Endothelial cell of umbilical vein (primary cell): Measurements from ENCODE around the gene PHKG1. TPM values are rescaled to one million over a fixed set of nuclear protein-coding genes. Genes with fewer than 3 reads are reported as not detected.
"Not testable (repeated sequence)": the region's sequence is repeated elsewhere in the genome, so short reads cannot be mapped to it uniquely, and the experiment has no call there.

Source experiments
- BruUV-seq: library from RNA; stranded (reverse); fragments of 400-500 nt; replicated peaks from 2 replicates; lab custom pipeline; 2021; lab: Mats Ljungman, UMichigan
- CTCF ChIA-PET: fragments of 300-600, 350-600 bp; sonication (Branson Sonifier 250); formaldehyde crosslinking; loops from one replicate; lab custom pipeline; 2021; ENCODE audit warnings: antibody characterized with exemption, inconsistent platforms; lab: Charles Lee
- POLR2A ChIA-PET: fragments of 300-600, 350-600 bp; sonication (Branson Sonifier 250); formaldehyde crosslinking; loops from one replicate; lab custom pipeline; 2021; ENCODE audit warnings: antibody characterized with exemption, inconsistent platforms; lab: Charles Lee
- DNase-seq: peaks from one replicate; pipeline ENCODE4 v3.0.0-alpha.2; 2011; ENCODE audit warnings: low read depth, low spot score
- FAIRE-seq: peaks from 2 replicates; lab custom pipeline; 2011; peaks lifted over from hg19 to GRCh38; lab: Jason Lieb, UNC
- H2AFZ ChIP-seq: 2 replicates; pipeline ENCODE4 v1.6.0; 2012; ENCODE audit warnings: low read depth, low read length, control low read depth, inconsistent platforms
- H3K27ac ChIP-seq: 2 replicates; pipeline ENCODE4 v1.5.1; 2011; ENCODE audit warnings: low read depth, mild to moderate bottlenecking, control low read depth, low read length, moderate library complexity; ENCODE audit not compliant: insufficient read depth
- H3K27me3 ChIP-seq, 2 experiments: 2 replicates each; pipeline versions ENCODE4 v1.6.0 to v1.6.1; 2011; ENCODE audit warnings: low read length in 2 of 2, mixed read lengths in 1 of 2; ENCODE audit not compliant: control insufficient read depth in 2 of 2, insufficient read depth in 2 of 2
- H3K36me3 ChIP-seq, 2 experiments: 2 replicates in 1 of 2; 3 replicates in 1 of 2; pipeline ENCODE4 v1.5.1; 2011; ENCODE audit warnings: low read length in 2 of 2, mild to moderate bottlenecking in 1 of 2, moderate library complexity in 1 of 2; ENCODE audit not compliant: control insufficient read depth in 2 of 2, insufficient read depth in 2 of 2; ENCODE audit errors: extremely low read depth in 1 of 2
- H3K4me1 ChIP-seq: 3 replicates; pipeline ENCODE4 v1.5.1; 2011; ENCODE audit warnings: mild to moderate bottlenecking, low read length; ENCODE audit not compliant: control insufficient read depth, insufficient read depth; ENCODE audit errors: extremely low read depth
- H3K4me2 ChIP-seq: 2 replicates; pipeline ENCODE4 v1.6.1; 2011; ENCODE audit warnings: low read length, control low read depth, mixed read lengths; ENCODE audit not compliant: insufficient read depth
- H3K4me3 ChIP-seq, 3 experiments: fragments of 200-600 bp in 1 of 3; sonication (generic), shearing (Covaris generic) in 1 of 3; replicated peaks in 1 of 3; 2 replicates each; pipeline ENCODE4 v1.5.1; 2011 to 2016; ENCODE audit warnings: control low read depth in 3 of 3, low read length in 3 of 3, mild to moderate bottlenecking in 2 of 3, inconsistent platforms in 1 of 3, low read depth in 1 of 3, moderate library complexity in 1 of 3; ENCODE audit not compliant: insufficient read depth in 1 of 3
- H3K79me2 ChIP-seq: 2 replicates; pipeline ENCODE4 v1.6.0; 2012; ENCODE audit warnings: low read length, inconsistent platforms; ENCODE audit not compliant: control insufficient read depth, insufficient read depth
- H3K9ac ChIP-seq: replicated peaks from 2 replicates; pipeline ENCODE3; 2011; ENCODE audit warnings: low read length, control low read depth; ENCODE audit not compliant: insufficient read depth; ENCODE audit errors: extremely low read depth
- H3K9me1 ChIP-seq: replicated peaks from 3 replicates; pipeline ENCODE4 v1.6.0; 2011; ENCODE audit warnings: mild to moderate bottlenecking, low read length; ENCODE audit not compliant: control insufficient read depth, insufficient read depth; ENCODE audit errors: extremely low read depth
- H3K9me3 ChIP-seq: replicated peaks from 2 replicates; pipeline ENCODE4 v1.5.1; 2012; ENCODE audit warnings: low read length, inconsistent platforms; ENCODE audit not compliant: control insufficient read depth, insufficient read depth
- H4K20me1 ChIP-seq: replicated peaks from 2 replicates; pipeline ENCODE3; 2011; ENCODE audit warnings: mild to moderate bottlenecking, low read length; ENCODE audit not compliant: control insufficient read depth, insufficient read depth; ENCODE audit errors: extremely low read depth
- EZH2 ChIP-seq: IDR thresholded peaks from 2 replicates; pipeline ENCODE4 v1.6.1; 2012; ENCODE audit warnings: borderline replicate concordance, low read depth, mild to moderate bottlenecking, moderate library complexity, low read length, inconsistent platforms; ENCODE audit not compliant: severe bottlenecking
- FOS ChIP-seq: IDR thresholded peaks from 2 replicates; pipeline ENCODE4 v1.6.1; 2011; ENCODE audit warnings: mild to moderate bottlenecking, low read length, moderate library complexity, borderline replicate concordance; ENCODE audit not compliant: insufficient read depth
- JUN ChIP-seq: IDR thresholded peaks from 2 replicates; pipeline ENCODE4 v1.6.1; 2011; ENCODE audit warnings: borderline replicate concordance, low read depth; ENCODE audit not compliant: insufficient read length, insufficient read depth
- MYC ChIP-seq: IDR thresholded peaks from one replicate; pipeline ENCODE4 v1.6.1; 2011; ENCODE audit warnings: mild to moderate bottlenecking, low read depth, low read length
- POLR2A ChIP-seq: IDR thresholded peaks from 2 replicates; pipeline ENCODE4 v1.6.1; 2012; ENCODE audit warnings: low read depth, mild to moderate bottlenecking, control low read depth, low read length
- POLR2AphosphoS5 ChIP-seq: IDR thresholded peaks from 2 replicates; pipeline ENCODE4 v1.6.1; 2012; ENCODE audit warnings: low read depth, mild to moderate bottlenecking, control low read depth, low read length, moderate library complexity; ENCODE audit not compliant: insufficient read depth
- dilution Hi-C: fragments of 300-500 bp; cut with MboI; formaldehyde crosslinking; loops from one replicate; pipeline ENCODE4 v1.15.0; 2019; ENCODE audit warnings: low sequenced_read_pairs; ENCODE audit not compliant: extremely low pct_ligation_motif_present
- intact Hi-C: fragments of 100-400 bp; cut with micrococcal nuclease; formaldehyde crosslinking; loops from one replicate; pipeline ENCODE4 v1.10.0; 2022
- polyA plus RNA-seq, 4 experiments: library from polyadenylated mRNA; depleted of rRNA in 3 of 4; stranded (reverse) in 3 of 4; unstranded in 1 of 4; fragments of >200 nt; gene quantifications; 2 replicates each; pipeline versions ENCODE4 v1.2.1 to v1.2.3, GENCODE V29; 2011 to 2012; ENCODE audit warnings: missing spikeins in 1 of 4
- total RNA-seq: library from RNA; stranded (reverse); gene quantifications from 2 replicates; pipeline ENCODE4 v1.2.3, GENCODE V29; 2021

Gene PHKG1
- total and polyA plus RNA-seq, 2 donors (not counting 3 experiments of a cell fraction or from before 2014, with no cell fraction given): 0.32 to 1.00 TPM

- Histone ChIP-seq H3K4me1 (peaks cover 4% of the 10 kb centered on the region), H3K9ac (peak within 1 kb of the TSS; percentile 93), H3K36me3 (peaks cover 6 to 12% of the 10 kb centered on the region in 2 experiments), H3K4me2 (peak within 1 kb of the TSS; percentile 76), H3K4me3 (peak within 1 kb of the TSS; percentile 54 to 87 (median 86)), H3K9me3 (no peaks in the 10 kb centered on the region), H3K9me1 (no peaks in the 10 kb centered on the region), H3K27me3 (no peaks in the 10 kb centered on the region), H2AFZ (peak within 1 kb of the TSS; percentile 92), H3K27ac (peak within 1 kb of the TSS; percentile 77), H3K79me2 (peaks cover 26% of the 10 kb centered on the region), H4K20me1 (no peaks in the 10 kb centered on the region)
- FAIRE-seq (peak; percentile 98), DNase-seq (peak; percentile 98)
- TF ChIP-seq POLR2A: peak; percentile 70
- peak; percentile 15 for TF ChIP-seq MYC
- no peak for TF ChIP-seq JUN
- TF ChIP-seq POLR2AphosphoS5: no peak
- ChIA-PET POLR2A (interaction anchor here (0.6 to 1.6 kb wide), 4 partner anchors 13 to 105 kb away, joined by 3 to 7 read pairs (median 5); partner anchors contain the start of genes CCT6A, PHKG1 and PSPH), CTCF (interaction anchor here (0.8 to 2.6 kb wide), 5 partner anchors 8 to 465 kb away, joined by 3 to 19 read pairs (median 5); partner anchors contain the start of gene PHKG1)
- intact Hi-C loops (loop anchor here (1.0 to 10.0 kb wide), 5 partner anchors 28 to 742 kb away; partner anchors contain the start of genes LANCL2, SUMF2 and VOPP1), dilution Hi-C loops (no loop called here)
- BruUV-seq: TSS peak; percentile 93
Measured at GRCh38 chr7:56106108-56107073, 13.6 kb upstream of the PHKG1 start, which contains the start of gene CHCHD2. TSS of gene CHCHD2 (minus strand) at chr7:56106476. CDS start at chr7:56106413, 63 bp downstream.

GRCh38 chr7:56105508-56105907 lies 12.8 kb upstream of the PHKG1 start:
- ChIA-PET CTCF (interaction anchor here (0.7 to 2.6 kb wide), 4 partner anchors 13 to 464 kb away, joined by 3 to 19 read pairs (median 8); partner anchors contain the start of gene PHKG1), POLR2A (interaction anchor here (1.6 kb wide), 1 partner anchor 13 kb away, joined by 7 read pairs; the partner anchor contains the start of gene PHKG1)
- Histone ChIP-seq H3K36me3 (peaks cover 10 to 17% of the 10 kb centered on the region in 2 experiments), H4K20me1 (no peaks in the 10 kb centered on the region), H3K4me1 (peaks cover 4% of the 10 kb centered on the region), H3K4me2 (peak overlapping the region; percentile 76), H3K9me3 (no peaks in the 10 kb centered on the region), H2AFZ (no peak overlapping the region), H3K4me3 (peak overlapping the region; percentile 54 to 87 (median 86)), H3K27me3 (no peaks in the 10 kb centered on the region), H3K79me2 (peaks cover 26% of the 10 kb centered on the region), H3K9ac (peak overlapping the region; percentile 93), H3K9me1 (no peaks in the 10 kb centered on the region), H3K27ac (peak overlapping the region; percentile 77)
- TF ChIP-seq EZH2 (no peak), JUN (peak; percentile 8), FOS (peak; percentile 22)
- intact Hi-C loops (loop anchor here (10.0 kb wide), 2 partner anchors 531 to 741 kb away; partner anchors contain the start of genes LANCL2 and VOPP1), dilution Hi-C loops (no loop called here)
- DNase-seq: peak; percentile 69
- peak; percentile 70 for FAIRE-seq
- no TSS peak for BruUV-seq

- Histone ChIP-seq H3K36me3 (peaks cover 13 to 19% of the 10 kb centered on the region in 2 experiments), H3K79me2 (peaks cover 26% of the 10 kb centered on the region)
- H2AFZ ChIP-seq, FAIRE-seq, H3K27me3 ChIP-seq, dilution Hi-C loops, H3K4me3 ChIP-seq, H3K9ac ChIP-seq, DNase-seq, H3K9me3 ChIP-seq, POLR2A ChIA-PET, H4K20me1 ChIP-seq, H3K9me1 ChIP-seq, H3K4me1 ChIP-seq, H3K4me2 ChIP-seq, BruUV-seq, H3K27ac ChIP-seq: not testable (repeated sequence)
- CTCF ChIA-PET: interaction anchor here (1.0 kb wide), 1 partner anchor 24 kb away, joined by 3 read pairs; no protein-coding TSS in a partner anchor
- intact Hi-C loops: loop anchor here (10.0 kb wide), 2 partner anchors 529 to 739 kb away; partner anchors contain the start of genes LANCL2 and VOPP1
Measured at GRCh38 chr7:56104138-56104537, 11.4 kb upstream of the PHKG1 start.
